Activated CD4-positive, alpha-beta T cell treated with anti-CD3 and anti-CD28 coated beads, Interleukin-2, amount 50 U/mL, for 48 hours (primary cell): Measurements from ENCODE around the gene VGLL4.
"Not testable (repeated sequence)": the region's sequence is repeated elsewhere in the genome, so short reads cannot be mapped to it uniquely, and the experiment has no call there.

Experiments used
- DNase-seq, 2 experiments: peaks; one replicate each; pipeline ENCODE4 v3.0.0-alpha.2; 2020

VGLL4 gene

GRCh38 chr3:11643605-11644087 lies at the start of gene VGLL4:
Gene VGLL4 (minus strand): TSS chr3:11643915. CDS start chr3:11643518, 397 bp downstream.
- DNase-seq = peak; percentile 76 to 82

GRCh38 chr3:11692532-11692813 lies 48.8 kb upstream of the VGLL4 start:
- no peak for DNase-seq

DNA sequence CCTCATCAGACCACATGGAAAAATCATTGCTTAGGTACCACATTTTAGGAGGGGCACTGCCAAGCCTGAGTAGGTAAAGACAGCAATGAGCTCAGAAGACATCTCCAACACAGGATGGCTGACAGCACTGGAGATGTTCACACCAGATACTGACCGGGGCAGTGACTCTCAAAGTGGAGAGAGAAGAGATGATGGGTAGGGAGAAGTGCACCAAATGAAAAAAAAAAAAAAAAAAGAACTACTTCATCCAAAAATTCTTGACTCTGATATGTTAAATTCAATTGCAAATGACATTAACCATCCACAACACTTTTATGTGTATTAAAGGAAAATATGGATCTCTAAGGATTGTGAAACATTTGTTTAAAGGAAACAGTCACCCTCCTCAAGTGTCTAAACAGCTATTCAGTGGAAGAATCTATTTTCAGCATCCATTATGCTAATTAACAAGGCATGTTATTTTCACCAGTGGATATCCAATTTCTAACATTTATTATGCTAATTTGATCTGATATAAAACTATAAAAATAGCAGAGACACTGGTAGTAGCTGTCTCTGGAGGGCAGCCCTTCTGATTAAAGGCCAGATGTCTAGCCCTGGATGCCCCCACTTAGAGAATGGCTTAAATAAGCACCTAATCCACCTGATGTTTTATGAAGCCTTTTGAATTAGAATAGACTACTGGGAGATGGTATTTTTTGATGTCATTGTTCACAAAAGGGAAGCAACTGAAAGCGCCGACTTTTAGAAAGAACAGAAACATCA lies 48.2 kb upstream of the VGLL4 start:
- DNase-seq = no peak

DNA sequence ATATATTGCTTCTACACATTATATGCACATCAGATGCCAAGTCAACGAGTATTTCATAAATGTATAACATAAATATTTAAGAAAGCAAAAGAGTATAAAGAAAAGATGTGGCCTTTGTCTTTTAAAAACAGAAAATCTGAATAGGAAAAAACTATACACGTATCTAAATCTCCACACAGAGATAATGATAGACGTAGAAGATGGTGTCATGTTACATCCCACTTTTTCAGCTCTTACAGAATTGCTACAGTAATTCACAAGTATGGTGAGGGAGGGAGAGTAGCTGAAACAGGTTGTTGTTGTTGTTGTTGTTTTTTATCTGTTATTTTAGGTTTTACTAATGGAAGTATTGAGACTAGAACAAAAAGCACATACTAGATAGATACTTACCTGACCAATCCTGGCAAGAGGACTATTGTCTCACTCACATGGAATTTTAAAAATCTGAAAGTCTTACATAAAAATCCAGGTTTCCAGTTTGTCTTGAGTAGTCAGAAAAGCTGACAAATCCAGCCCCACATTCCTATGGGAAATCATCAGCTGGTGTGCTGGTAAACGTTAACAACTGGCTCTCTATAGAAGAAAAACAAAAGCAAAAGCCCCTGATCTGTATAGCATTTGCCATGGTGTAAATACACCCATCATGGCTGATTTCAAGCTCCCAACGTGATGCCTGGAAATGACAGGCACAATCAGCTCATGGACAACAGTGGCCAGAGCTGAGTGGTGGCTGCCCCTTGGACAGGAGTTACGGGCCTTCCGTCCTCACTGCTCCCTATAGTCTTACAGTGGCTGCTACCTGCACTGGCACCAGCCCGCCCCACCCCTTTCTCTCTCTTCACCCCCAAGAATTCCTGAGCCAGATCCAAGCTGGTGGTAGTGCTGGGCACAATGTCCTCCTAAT lies 47.4 kb upstream of the VGLL4 start:
- DNase-seq = no peak

GRCh38 chr3:11689749-11690148 lies 46.0 kb upstream of the VGLL4 start:
- DNase-seq = no peak

DNA sequence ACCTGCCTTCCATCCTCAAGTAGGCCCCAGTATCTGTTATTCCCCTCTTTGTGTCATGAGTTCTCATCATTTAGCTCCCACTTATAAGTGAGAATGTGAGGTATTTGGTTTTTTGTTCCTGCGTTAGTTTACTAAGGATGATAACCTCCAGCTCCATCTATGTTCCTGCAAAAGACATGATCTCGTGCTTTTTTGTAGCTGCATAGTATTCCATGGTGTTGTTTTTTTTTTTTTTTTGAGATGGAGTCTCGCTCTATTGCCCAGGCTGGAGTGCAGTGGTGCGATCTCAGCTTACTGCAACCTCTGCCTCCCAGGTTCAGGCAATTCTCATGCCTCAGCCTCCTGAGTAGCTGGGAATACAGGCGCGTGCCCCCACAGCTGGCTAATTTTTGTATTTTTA lies 41.3 kb upstream of the VGLL4 start:
- DNase-seq = not testable (repeated sequence)

DNA sequence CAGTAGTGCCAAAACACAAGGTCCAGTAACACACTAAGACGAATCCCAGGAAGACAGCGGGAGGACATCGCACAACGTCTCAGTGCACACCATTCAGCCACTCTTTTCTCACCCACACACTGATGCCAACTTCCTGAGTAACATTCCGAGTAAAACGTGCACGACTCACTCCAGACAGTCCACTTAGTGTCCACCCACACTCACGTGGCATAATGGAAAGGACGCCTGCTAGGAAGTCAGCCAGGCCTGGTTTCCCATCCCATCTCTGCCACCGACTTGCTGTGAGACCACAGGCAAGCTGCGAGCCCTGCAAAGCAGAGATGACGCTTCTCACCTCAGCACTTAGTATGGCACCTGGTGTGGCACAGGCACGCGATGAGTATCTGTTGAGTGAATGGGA lies 36.8 kb upstream of the VGLL4 start:
- DNase-seq = no peak

DNA sequence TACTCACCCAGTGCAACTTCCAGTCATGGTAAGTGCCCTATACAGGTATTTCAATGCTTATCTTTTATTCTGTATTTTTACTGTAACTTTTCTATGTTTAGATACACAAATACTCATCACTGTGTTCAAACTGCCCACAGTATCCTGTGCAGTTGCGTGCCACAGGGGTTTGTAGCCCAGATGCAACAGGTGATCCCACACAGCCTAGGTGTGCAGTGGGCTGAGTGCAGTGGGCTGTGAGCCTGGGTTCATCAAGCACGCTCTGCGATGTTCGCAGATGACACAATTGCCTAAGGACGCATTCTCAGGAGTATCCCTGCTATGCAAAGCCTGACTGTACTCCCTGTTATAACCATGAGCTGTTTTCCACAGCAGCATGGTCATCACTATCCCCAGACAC lies 36.2 kb upstream of the VGLL4 start:
- no peak for DNase-seq

DNA sequence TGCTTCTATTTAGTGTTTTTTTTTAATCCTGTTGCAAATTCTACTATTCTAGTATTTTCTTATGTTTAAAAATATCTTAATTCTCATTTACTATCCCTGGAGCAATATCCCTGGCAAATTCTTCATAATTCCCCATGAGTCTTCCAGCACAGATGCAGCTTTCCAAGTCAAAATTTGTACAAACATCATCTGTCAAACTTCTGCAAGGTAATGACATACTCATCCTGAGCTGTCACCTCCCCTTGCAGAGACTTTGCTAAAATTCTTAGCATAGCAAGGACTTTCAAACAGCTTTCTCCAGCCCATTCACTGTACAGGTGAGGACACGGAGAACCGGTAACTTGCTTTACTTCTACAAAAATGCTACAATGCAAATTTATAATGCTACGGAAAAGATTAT lies 28.6 kb upstream of the VGLL4 start:
- no peak for DNase-seq

DNA sequence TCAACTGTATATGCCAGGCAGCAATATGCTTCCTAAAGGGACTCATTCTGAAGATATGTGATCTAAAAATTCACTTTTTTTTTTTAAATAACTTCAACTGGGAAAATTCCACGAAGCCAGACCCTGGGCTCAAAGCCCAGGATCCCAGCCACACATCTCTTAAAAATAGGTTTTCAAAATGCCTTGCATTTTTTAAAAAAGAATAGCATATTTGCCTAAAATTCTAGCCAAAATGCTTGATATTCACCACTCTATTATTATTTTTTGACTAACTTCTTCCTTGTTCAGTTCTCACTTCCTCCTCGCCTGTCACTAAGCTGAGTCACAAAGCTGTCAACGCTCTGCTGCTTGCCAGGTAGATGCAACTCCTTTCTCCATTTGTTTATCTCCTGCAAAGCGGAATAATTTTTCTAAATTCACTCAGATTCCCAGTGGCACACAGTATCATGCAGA lies 28.0 kb upstream of the VGLL4 start:
- no peak for DNase-seq

- no peak for DNase-seq
These were observed 24.8 kb upstream of the VGLL4 start for GRCh38 chr3:11668243-11669235.

DNA sequence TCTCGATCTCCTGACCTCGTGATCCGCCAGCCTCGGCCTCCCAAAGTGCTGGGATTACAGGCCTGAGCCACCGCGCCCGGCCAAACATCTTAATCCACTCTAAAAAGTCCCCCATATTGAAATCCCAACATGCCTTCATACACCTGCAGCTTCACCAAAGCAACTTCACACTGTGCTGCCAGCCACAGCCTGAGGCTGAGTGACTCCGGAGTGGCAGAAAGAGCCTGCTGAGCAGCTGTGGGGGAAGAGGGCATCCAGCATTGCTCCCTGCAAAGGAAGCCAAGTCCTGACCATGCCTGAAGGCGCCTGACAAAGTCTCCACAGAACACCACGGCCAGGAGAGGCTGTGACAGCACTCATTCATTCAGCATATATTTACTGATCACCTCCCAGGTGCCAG lies 21.6 kb upstream of the VGLL4 start:
- no peak for DNase-seq

- no peak for DNase-seq
These were observed 18.8 kb upstream of the VGLL4 start for GRCh38 chr3:11662392-11662990.

DNA sequence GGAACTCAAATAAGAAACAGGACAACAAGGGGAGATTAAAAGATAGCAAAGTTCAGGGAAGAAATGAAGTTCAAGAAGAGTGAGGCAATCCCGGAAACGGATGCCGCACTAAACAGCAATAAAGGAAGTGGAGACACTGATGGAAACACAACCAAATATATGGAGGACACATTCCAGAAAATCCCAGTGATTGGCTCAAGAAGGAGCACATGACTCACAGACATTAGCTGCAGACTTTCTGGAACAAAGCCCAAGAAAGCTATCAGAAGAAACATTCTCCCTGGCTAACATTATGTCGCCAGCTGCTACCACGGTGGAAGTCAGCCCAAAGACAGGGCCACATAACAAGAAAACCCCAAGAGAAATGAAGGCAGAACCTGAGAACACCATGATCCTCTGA lies 18.1 kb upstream of the VGLL4 start:
- no peak for DNase-seq

- no peak for DNase-seq
These were observed 17.4 kb upstream of the VGLL4 start for GRCh38 chr3:11661052-11661656.

- DNase-seq = no peak
These were observed 16.5 kb upstream of the VGLL4 start for GRCh38 chr3:11660242-11660641.

DNA sequence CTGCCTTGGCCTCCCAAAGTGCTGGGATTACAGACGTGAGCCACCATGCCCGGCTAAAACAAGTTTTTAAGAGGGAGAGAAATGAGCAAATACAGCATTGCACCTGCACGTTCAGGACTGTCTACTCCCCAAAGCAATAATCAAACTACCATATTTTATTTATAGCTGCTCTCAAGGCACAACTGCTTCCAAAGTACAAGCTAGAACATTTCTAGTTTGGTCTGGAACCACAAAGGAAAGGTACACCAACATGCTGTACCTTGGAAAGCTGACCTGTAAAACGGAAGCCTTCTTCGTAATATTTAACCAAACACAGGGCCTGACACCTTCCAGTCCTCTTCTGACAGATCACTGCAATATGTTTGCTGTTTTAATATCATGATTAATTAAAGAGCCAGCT lies 14.5 kb upstream of the VGLL4 start:
- no peak for DNase-seq

DNA sequence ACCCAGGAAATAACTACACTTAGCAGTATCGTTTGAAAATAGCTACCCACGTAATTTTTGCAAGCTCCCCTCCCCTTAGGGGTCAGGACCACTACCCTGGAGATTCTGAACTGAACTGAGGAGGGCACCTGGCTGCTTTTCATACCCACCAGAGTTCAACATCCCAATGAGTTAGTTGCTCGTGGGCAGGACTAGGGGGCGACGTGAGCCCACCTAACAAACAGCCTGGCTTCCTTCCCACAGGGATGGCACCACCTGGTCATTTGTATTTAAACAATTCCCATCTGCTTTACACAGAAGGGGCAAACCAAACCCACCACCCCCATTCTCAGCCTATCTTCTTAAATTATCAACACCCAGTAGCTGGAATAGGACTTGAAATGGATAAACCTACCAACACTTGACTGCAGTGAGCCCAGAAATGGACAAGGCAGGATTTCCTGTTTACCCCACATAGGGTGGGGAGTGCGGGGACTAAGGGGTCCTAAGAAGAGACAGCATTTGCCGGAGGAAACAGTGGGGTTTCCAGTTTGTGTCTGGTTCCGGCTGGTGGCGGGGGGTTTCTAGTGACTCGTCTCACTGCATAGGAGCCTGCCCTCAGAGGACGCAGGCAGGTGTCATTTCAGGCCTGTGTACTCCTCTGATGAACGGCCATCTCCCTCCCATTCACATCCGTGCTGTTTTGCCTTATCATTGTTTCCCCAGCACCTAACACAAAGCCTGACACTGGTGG lies 11.6 kb upstream of the VGLL4 start:
- DNase-seq = no peak

DNA sequence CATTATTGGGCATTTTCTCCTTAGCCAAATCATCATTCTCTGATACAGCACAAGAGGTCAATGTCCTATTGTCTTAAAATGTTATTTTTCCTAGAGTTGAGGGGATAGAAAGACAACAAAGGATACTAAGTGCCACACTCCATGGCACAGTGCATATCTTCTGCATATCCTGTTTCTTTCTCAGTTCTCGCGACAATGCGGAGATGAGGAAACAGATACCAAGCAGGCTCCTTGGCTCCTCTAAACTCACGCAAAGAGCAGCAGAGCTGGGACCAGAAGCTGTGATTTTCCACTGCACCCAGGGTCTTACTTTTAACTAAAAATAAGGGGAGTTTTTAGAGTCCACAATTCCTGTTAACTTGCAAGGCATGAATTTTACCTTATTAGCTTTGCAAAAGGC lies 10.5 kb upstream of the VGLL4 start:
- DNase-seq = no peak

DNA sequence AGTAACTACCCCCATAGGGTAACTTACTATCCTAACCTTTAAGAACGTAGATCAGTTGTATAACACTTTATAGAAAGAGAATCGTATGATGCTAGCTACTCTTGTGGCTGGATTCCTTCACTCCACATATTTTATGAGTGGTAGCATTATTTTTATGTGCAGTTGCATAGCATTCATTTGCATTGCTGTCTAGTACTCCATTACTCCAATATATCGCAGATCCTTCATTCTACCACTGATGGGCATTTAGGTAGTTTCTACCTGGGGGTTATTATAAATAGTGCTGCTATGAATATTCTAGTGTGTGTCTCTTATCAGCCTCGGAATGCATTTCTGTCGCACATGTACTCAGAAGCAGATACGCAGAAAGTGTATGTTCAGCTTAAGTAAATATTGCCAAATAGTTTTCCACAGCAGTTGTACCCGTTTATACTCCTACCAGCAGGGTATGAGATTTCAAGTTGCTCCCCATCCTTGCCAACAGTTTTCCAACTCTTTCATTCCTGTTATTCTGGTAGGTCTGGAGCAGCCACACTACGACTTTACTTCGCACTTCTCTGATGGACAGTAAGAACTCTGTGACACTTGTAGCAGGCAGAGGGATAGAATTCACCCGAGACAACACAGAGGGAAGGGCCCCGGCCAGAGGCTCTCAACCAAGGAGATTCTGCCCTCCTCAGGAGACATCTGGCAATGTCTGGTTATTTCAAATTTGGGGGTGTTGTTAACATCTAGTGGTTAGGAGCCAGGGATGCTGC lies 9.8 kb upstream of the VGLL4 start:
- no peak for DNase-seq

- no peak for DNase-seq
These were observed 8.2 kb upstream of the VGLL4 start for GRCh38 chr3:11651900-11652299.
